Suppressor macrophage (primary cell): ENCODE results near the gene FANCC.

Source experiments
- DNase-seq, 4 experiments: peaks; one replicate each; pipeline ENCODE4 v3.0.0-alpha.2; 2020 to 2022

The FANCC gene

DNA sequence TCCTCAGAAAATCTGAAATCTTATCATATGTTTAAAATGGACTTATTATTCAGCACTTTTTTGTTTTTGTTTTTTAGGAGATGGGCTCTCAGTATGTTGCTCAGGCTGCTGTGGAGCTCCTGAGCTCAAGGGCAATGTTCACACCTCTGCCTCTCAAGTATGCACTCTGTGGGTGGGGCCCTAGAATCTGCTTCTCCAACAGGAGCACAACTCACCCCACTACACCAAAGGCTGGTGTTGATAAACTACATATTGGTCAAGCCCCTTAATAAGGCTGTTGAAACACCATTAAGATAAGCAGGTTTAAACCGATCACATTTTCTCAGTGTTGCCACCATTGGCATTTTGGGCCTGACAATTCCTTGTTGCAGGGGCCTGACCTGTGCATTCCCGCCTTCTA, 131.6 kb downstream of the FANCC start:
- no peak for DNase-seq

DNA sequence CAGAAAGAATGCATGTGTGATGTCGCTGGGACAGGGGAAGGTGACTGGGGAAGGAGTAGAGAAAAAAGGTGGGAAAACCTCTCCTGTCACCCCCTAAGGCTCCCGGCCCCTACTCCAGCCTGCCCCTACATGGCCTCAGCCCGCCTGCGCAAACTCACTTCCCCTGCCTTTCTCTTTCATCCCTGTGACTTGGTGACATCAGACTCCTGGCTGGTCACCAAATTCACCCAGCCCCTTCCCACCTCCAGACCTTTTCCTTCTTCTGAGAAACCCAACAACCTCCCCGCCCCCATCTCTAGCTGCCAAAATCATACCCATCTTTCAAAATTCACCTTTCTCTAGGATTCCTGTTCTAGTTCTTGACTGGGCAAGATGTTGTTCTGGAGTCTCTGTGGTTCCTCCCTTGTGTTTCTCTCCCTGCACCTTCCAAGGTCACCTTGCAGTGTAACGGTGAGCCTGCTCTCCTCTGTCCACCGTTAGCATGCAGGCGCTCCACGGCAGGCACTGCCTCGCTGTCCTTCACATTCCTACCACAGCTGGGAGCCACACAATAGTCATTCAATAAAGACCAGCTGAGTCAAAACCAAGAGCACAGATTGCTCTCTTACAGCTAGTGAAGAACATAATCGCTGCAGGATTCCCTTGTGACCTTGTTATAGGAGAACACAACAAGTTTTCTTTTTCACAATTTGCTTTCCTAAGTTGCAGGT, 134.5 kb downstream of the FANCC start:
- DNase-seq = no peak

DNA sequence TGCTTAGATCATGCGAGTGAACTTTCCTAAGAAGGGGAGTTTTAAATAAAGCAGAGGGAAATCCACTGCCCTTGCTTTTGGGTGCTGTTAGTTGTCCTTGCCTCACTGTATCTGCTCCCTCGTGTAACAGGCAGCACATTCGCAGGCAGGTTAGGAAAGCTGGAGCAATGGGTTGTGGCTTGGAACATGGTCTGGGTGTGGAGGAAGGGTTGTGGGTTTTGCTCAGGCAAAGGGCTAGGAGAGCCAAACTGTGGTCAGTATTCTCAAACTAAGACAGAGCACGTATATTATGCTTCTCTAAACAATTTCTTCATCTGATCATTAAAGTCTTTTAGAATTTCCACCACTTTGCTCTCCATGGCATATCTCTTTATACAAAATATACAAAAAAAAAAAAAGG, 135.7 kb downstream of the FANCC start:
- no peak for DNase-seq

DNA sequence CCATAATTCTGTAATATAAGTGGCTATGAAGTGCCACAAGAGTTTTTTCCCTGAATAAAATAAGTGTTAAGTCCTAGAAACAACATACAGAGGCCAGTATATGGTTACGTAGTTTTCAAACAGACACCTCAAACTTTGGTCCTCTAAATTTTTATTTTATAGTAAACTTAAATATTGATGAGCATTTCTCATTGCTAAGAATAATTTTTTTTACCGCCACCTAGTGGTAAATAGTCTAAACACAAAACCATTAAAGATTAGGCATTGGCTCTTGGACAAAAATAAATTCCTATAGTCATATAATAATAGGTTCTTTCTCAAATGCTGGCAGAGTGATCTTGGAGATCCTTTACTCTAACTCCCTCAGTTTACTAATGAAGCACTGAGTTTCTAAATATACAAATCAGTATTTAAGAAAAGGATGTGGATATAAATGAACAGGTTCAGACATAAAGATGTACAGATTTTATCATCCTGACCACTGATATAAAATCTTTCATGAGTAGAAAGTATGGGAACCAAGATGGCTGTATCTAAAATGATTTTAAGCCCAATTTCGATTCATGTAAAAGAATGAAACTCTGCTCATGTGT, 136.2 kb downstream of the FANCC start:
- DNase-seq = peak in 2 of 4 experiments; percentile 28 to 48

DNA sequence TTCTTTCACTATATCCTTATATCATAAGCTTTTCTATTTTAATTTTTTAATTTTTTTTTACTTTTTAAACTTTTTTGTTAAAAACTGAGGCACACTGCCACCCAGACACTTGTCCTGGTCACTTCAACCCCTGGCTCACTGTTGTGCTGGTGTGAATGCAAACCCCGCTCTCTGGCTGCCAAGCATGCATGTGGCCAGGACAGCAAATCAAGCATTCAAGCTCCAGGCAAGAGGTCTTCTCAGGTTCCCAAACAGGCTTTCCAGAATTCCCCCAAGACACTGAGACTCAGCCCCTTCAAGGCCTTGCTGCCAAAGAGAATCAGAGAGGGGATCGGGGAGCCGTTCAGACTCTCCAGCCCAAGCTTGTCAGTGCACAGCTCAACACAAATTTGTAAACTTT, 139.9 kb downstream of the FANCC start:
- no peak for DNase-seq

DNA sequence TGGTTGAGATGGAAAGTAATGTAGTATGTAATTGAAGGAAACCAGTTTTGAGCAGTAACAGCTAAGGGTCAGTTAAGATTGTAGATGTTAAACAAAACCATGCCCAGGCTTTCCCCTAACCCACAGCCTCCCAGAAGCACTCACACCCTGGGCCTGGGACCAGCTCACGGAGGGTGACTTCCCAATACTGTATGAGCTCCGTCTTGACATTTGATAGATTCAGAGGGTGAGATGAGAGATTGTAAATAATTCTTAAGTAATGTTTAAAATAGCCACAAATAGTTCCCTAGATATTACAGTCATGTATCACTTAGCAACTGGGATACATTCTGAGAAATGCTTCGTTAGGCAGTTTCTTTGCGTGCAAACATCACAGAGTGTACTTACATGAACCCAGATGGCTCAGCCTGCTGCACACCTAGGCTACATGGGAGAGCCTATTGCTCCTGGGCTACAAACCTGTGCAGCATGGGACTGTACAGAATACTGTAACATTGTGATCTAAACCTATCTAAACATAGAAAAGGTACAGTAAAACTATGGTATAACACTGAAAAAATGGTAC, 140.7 kb downstream of the FANCC start:
- DNase-seq = no peak

DNA sequence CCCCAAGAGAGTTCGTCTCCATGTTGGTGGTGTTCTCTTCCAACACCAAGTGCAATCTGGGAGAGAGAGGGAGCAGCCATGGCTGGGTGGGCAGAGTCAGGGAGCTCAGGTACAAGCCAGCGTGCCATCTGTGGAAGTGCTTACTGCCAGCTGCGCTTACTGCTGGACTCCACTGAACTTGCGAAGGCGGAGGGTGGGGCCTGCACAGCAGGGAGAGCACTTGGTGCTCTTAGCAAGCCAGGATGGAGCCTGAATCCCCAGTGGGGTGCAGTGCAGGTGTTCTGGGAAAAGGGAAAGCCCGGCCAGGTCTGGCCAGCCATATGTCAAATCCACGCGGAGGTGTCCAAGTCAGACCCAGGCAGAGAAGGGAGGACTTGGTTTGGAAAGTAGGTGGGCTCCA, 142.0 kb downstream of the FANCC start:
- no peak for DNase-seq

DNA sequence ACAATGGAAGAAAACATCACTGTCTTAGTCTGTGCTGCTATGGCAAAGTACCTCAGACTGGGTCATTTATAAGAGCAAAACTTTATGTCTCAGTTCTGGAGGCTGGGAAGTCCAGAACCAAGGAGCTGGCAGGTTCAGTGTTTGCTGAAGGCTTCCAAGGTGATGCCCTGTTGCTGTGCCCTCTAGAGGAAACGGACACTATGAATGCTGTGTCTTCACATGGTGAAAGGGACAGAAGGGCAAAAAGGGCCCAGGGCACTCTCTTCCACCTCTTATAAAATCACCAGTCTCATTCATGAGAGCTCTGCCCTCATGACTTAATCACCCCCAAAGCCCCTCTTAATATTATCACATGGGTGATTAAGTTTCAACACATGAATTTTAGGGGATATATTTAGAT, 143.5 kb downstream of the FANCC start:
- no peak for DNase-seq

DNA sequence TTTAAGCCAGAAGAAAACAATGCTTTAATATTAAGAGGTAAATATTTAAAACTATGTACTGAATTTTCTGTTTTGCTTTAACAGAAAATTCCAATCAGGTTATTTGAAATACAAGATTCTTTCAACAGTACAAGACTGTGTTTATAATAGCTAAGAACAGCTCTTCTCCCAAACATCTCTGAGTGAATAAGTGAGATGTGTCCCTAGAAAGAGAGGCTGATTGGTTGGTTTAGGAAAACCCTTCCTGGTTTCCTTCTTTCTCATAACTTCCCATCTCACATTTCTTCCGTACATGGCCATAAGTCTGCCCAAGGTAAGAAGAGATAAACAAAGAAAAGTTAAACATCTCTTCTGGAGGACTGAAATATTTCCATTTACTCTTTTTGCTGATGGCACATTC, 145.9 kb downstream of the FANCC start:
- no peak for DNase-seq

DNA sequence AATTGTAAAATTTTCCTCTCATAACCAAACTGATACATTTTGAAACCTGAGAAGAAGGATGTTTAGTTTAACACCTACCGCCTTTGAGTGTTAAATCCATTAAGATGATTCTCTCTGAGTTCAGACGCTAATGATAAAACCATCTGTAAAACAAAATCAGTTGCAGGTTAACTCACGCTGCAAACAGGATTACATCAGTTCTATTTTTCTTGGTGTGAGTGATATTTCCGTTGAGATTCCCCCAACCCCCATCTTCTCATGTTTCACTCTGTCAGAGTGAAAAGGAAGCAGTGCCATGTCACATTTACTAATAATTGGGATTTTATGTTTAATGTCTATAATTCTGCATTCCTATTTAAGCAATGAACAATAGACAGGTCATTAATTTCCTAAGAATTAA, 146.5 kb downstream of the FANCC start:
- no peak for DNase-seq

DNA sequence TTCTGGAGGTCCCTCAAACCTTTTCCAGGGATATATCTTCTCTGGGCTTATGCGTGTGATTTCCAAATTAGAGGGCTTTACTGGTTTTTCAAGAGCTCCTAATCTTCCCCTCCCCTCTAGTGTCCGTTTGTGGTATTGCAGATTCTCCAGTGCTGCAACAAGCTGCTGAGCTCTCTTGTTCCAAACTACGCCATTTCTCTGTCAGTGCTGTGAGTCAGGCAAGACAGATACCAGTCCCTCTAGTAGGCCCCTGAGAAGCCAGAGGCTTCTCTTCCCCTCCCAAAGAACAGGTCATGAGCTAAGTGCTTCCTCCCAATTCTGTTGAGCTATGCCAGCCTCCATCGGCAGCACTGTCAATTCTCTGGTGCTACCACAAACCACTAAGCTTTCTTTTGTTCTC, 149.5 kb downstream of the FANCC start:
- DNase-seq = peak; percentile 59 to 76 (median 74)

DNA sequence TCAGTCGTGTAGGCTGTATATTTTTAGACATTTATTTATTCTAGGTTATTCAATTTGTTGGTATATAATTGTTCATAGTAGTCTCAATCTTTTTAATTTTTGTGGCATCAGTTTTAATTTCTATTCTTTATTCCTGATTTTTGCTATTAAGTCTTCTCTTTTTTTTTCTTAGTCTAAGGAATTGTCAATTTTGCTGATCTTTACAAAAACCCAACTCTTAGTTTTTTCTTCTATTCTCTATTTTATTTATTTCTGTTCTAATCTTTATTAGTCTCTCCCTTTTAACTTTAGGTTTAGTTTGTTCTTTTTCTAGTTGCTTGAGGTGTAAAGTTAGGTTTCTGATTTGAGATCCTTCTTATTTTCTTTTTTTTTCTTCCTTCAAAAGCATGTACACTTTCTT, 152.5 kb downstream of the FANCC start:
- DNase-seq = no peak

DNA sequence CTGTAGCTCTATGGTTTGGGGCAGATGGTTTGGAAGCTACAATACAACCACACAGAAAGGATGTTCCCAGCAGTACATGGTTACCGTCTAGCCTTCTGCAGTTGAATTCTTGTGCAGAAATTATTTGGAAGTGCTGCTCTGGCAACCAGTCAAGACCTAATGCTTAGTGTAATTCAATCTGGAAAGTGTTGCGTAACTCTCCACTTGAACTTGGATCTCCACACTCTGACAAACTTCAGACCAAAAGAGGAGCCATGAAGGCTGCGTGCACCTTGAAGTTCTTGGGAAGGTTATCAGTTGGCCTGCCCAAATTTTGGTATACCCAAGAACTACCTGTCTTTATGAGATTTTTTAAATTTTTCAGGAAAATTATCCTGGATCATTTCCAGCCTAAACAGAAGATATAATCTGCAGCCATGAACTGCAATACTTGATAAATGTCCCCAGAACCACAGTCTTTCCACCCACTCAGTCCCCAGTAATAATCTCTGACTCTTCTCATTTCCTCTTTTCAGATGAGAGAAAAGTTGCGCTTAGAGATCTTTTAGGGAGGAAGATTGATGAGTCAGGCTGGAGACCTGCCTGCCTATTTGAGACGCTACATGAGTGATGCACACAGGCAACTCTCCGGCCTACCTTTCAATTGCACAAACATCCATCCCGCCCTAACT, 159.9 kb downstream of the FANCC start:
- peak; percentile 58 to 83 (median 70) for DNase-seq

DNA sequence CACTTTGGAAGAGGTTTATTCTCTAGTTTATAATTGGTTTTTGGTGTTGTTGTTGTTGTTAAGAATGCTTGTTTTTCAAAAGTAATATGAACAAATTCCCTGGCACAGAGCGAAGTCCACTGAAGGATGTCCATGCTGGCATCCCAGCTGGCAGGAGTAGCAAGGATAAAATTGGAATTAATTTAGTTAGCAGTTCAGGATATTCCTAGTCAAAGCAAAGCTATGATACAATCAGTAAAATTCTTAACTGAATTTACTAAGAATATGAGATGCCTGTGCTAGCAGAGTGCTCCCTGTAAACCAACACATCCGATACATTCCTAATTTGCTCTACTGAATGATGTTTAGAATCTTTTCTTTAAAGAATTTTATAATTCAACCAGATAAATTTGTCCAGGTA, 161.4 kb downstream of the FANCC start:
- no peak for DNase-seq

DNA sequence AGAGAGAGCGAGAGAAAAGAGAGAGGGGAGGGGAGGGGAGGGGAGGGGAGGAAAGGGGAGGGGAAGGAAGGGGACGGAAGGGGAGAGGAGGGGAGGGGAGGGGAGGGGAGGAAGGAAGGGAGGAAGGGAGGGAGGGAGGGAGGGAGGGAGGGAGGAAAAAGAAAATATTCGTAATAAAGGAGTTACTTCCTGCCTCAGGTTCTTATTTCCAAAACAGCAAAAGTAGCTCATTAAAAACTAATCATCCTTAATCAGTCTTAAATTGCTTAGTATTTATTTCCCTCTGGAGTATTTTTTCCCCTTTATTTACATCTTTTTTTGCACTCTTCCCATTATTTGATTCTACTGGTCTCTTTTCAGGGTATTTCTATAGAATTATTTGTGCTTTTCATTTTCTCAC, 162.3 kb downstream of the FANCC start:
- no peak for DNase-seq

DNA sequence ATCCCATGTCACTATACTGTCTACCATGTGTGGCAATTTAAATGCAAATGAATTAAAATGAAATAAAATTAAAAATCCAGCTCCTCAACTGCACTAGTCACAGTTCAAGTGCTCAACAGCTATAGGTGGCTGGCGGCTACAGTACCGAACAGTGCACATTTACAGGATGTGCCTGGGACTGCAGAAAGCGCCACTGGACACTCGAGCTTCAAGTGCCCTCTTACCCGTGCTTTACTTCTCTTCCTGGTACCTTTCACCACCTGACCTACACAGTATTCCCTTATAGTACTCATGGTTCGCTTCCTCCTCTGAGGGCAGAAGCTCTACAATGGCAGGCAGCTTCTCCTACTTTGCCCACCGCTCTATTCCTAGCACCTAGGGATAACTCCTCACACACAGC, 166.6 kb downstream of the FANCC start:
- DNase-seq = no peak

DNA sequence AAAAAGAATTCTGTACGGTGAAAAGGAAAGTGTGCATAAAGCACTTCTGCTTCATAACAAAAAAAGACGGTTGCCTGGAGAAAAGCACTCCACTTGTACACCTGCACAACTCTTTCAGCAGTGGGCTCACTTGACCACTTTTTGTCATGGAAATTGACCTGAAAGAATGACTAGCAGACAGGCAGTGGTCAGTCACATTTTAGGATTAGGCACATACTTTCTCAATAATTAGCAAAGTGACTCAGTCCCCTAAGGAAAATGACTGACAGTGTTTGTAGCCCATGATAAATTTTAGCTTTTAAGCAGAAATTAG, 169.3 kb downstream of the FANCC start:
- no peak for DNase-seq

DNA sequence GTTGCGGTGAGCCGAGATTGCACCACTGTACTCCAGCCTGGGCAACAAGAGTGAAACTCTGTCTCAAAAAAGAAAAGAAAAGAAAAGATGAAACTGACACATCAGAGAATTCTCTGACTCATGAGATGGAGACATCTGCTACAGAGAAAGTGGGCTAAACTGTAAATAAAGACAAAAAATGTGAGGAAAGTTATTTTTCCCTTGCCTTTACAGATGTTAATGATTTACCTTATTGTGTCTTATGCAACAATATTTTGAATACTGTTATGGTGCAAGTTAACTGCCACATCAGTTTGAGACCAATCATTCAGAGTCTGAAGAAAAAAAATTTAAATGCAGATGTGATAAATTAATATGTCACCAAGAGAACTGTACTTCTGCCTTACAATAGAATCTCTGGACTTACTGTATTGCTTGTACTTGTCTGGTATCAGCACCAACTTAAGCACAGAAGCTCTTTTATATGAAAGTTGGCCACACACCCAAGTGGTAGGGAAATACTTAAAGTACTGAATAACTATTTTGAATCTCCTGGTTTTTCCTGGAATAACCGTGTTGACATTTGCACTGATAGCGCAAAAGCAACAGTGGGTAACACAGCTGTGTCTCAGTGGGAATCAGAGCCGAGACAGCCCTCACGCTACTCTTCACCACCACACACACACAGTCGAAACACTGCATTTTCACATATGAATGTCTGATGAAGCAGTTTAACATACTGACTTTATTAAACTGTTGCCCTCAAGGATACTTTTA, 169.9 kb downstream of the FANCC start:
- DNase-seq = no peak

DNA sequence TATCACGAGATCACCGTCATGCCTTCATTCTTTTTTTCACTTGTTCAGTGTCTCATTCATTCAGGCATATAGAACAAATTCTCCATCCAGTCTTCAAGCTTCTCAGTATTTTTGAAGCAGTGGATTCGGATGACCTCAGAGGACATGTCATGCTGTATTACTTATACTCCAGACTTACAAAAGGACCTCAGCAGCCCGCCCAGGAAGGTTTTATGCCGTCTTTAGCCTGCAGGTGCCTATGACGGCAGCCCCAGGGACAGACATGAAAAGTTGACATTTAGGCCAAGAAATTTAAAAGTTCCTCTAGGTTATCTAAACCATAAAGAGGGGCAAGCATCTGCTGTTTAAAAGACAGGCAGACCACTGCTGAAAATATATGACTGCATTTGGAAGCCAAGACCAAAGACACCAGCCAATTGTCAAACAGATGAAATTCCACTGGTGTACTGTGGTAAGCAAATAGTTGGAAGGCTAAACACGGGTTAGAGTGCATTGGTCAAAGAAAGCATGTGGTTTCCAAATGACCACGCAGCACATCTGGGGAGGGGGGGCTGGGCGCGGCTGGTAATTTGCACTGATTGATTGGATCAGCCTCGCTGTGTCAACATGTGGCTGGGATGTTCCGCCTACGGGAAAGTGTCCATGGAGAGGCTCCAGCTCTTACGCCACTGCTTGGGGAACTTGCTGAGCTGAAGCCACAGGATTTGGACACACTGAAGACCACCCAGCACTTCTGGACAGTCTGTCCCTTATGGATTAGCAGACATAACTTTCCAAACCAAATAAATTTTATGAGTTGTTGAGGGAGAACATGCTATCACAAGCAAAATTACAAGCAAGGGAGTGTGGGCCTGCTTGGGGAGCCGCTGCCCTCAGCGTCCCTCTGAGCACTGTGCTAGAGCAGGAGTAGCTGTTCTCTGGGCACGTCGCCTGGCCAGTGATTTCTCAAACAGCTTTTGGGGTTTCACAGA, 173.6 kb downstream of the FANCC start:
- no peak for DNase-seq

DNA sequence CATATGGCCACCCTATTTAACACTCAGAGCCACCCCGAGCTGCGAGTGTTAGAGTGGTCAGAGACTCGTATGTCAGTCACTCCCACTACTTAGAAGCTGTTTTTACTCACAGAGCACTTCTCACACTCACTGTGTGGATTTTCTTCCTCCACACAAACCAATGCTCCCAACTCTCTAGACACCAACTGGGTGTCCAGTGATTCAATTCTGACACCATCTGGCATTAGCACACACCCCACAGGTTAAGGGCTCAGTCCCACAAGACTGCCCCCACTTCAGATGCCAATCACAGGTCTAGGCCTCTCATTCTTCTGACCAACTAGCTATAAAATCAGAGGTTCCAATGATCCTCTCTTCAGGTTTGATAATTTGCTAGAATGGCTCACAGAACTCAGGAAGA, 174.8 kb downstream of the FANCC start:
- no peak for DNase-seq

DNA sequence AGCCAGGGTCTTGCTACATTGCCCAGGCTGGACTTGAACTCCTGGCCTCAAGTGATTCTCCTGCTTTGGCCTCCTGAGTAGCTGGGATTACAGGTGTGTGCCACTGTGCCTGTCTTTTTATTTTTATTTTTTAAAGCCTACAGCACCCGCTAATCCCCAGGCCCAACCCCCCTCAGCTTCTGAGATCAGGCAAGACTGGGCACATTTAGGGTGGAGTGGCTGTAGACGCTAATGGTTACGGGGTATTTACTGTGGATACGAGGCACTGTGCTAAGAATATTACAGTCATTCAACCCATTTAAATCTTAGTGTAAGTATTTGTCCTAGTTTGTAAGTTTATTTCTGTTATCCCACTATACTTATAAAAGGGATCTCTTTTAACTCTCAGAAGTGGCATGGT, 175.2 kb downstream of the FANCC start:
- no peak for DNase-seq

DNA sequence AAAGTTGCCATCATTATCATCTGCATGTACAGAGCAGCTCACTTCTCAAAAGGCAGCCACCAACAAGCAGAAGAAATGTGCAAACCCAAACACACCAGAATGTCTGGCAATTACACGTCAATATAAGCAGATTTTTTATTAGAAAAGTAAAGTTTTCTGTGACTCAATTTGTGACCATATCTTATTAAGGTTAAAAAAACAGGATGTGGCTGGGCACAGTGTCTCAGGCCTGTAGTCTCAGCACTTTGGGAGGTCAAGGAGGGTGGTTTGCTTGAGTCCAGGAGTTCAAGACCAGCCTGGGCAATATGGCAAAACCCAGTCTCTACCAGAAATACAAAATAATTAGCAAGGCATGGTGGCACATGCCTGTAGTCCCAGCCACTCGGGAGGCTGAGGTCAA, 176.7 kb downstream of the FANCC start:
- DNase-seq = no peak
